Liver (tissue), 9 donors: ENCODE data around the gene TOR1AIP1. TPM values are rescaled to one million over a fixed set of nuclear protein-coding genes. Genes with fewer than 3 reads are reported as not detected.

Source experiments
- DNase-seq: peaks from one replicate; pipeline ENCODE4 v3.0.0-alpha.2; 2017; ENCODE audit warnings: low spot score
- H3K27ac ChIP-seq, 2 donors: one replicate each; pipeline ENCODE4 v1.7.0; 2013; ENCODE audit warnings: inconsistent platforms in 2 of 2, low read length in 2 of 2, control low read depth in 1 of 2, low read depth in 1 of 2, mild to moderate bottlenecking in 1 of 2
- H3K27me3 ChIP-seq, 4 donors: one replicate each; pipeline versions ENCODE4 v1.6.1 to v1.7.0; 2013; ENCODE audit warnings: low read length in 3 of 4, inconsistent platforms in 1 of 4, mild to moderate bottlenecking in 1 of 4, moderate library complexity in 1 of 4; ENCODE audit not compliant: control insufficient read depth in 4 of 4, insufficient read depth in 4 of 4
- H3K36me3 ChIP-seq, 4 donors: one replicate each; pipeline versions ENCODE4 v1.6.1 to v1.7.0; 2013; ENCODE audit warnings: low read length in 3 of 4, mild to moderate bottlenecking in 3 of 4, low read depth in 1 of 4, moderate library complexity in 1 of 4; ENCODE audit not compliant: control insufficient read depth in 4 of 4, insufficient read depth in 3 of 4
- H3K4me1 ChIP-seq, 4 donors: one replicate each; pipeline versions ENCODE4 v1.6.1 to v1.7.0; 2013; ENCODE audit warnings: low read length in 3 of 4, mild to moderate bottlenecking in 3 of 4, moderate library complexity in 1 of 4; ENCODE audit not compliant: control insufficient read depth in 4 of 4, insufficient read depth in 4 of 4
- H3K4me3 ChIP-seq, 3 donors: one replicate each; pipeline versions ENCODE4 v1.6.1 to v1.7.0; 2013; ENCODE audit warnings: low read length in 3 of 3, control low read depth in 1 of 3, low read depth in 1 of 3, mild to moderate bottlenecking in 1 of 3
- H3K9ac ChIP-seq, 2 donors: one replicate each; pipeline ENCODE4 v1.7.0; 2013; ENCODE audit warnings: low read length in 2 of 2, mild to moderate bottlenecking in 2 of 2, moderate library complexity in 2 of 2, control low read depth in 1 of 2, low read depth in 1 of 2
- H3K9me3 ChIP-seq, 4 donors: one replicate each; pipeline versions ENCODE4 v1.6.1 to v1.7.0; 2013; ENCODE audit warnings: low read length in 3 of 4; ENCODE audit not compliant: control insufficient read depth in 4 of 4
- ATF3 ChIP-seq: IDR thresholded peaks from 2 replicates; pipeline ENCODE4 v1.6.1; 2016; ENCODE audit warnings: antibody characterized with exemption
- CTCF ChIP-seq: fragments of 150-350 bp; IDR thresholded peaks from 2 replicates; pipeline ENCODE4 v1.5.1; 2017; ENCODE audit warnings: improper control_type of control experiment, low read depth, low read length; ENCODE audit not compliant: missing input control
- FOXA2 ChIP-seq: IDR thresholded peaks from 2 replicates; pipeline ENCODE4 v1.6.1; 2016; ENCODE audit warnings: antibody characterized with exemption
- JUND ChIP-seq, 2 donors: IDR thresholded peaks; 2 replicates each; pipeline ENCODE4 v1.6.1; 2016; ENCODE audit warnings: antibody characterized with exemption in 2 of 2
- RAD21 ChIP-seq, 2 donors: IDR thresholded peaks; 2 replicates each; pipeline ENCODE4 v1.6.1; 2016; ENCODE audit warnings: antibody characterized with exemption in 2 of 2, mild to moderate bottlenecking in 2 of 2
- REST ChIP-seq: IDR thresholded peaks from 2 replicates; pipeline ENCODE4 v1.6.1; 2016; ENCODE audit warnings: antibody characterized with exemption, mild to moderate bottlenecking
- YY1 ChIP-seq: IDR thresholded peaks from 2 replicates; pipeline ENCODE4 v1.6.1; 2016; ENCODE audit warnings: antibody characterized with exemption, mild to moderate bottlenecking
- WGBS: extraction: QIAGEN DNeasy Blood & Tissue Kit; methylation state at CpG from one replicate; pipeline ENCODE4 v1.1.7; 2013; 5-methylcytosine and 5-hydroxymethylcytosine counted together
- polyA plus RNA-seq, 2 donors: library from polyadenylated mRNA; stranded (reverse) in 1 of 2; unstranded in 1 of 2; fragments of 200-250 nt in 1 of 2; fragments of >200 nt in 1 of 2; fragmentation: Nextera tagmentation in 1 of 2; extraction: Ambion mirVana in 1 of 2; gene quantifications; one replicate each; pipeline versions ENCODE4 v1.2.1 to v1.2.3, GENCODE V29; 2013 to 2015
- total RNA-seq, 2 donors: library from RNA; depleted of rRNA; stranded (reverse); fragments of >200 nt; gene quantifications; one replicate each; pipeline ENCODE4 v1.2.3, GENCODE V29; 2014
- donor health status: healthy.
- donor health status: healthy.
- donor health status: healthy.
- donor health status: healthy.
- donor health status: healthy.

The TOR1AIP1 gene
- total and polyA plus RNA-seq, 4 donors, result 7.1 to 21.3 (median 16.7) TPM

- Histone ChIP-seq H3K27ac (no peak overlapping the region), H3K9me3 (no peaks in the 10 kb centered on the region), H3K36me3 (peaks cover 11 to 47% (median 39%) of the 10 kb centered on the region in 4 donors), H3K9ac (no peak overlapping the region), H3K27me3 (no peaks in the 10 kb centered on the region), H3K4me3 (no peak overlapping the region), H3K4me1 (no peaks in the 10 kb centered on the region)
- no peak for TF ChIP-seq ATF3
- TF ChIP-seq YY1, result no peak
- TF ChIP-seq CTCF, result no peak
- no peak for TF ChIP-seq FOXA2
- TF ChIP-seq JUND (IDR thresholded peaks at IDR 0.05), result no peak
- TF ChIP-seq RAD21 (IDR thresholded peaks at IDR 0.05), result no peak
- TF ChIP-seq REST, result no peak
- WGBS, result 87% methylated on average over 10 of the region's 10 CpGs
- DNase-seq, result no peak
Observed at GRCh38 chr1:179917601-179918429, 35.7 kb downstream of the TOR1AIP1 start.

- Histone ChIP-seq H3K9ac (no peak overlapping the region), H3K36me3 (peaks cover 8 to 21% (median 20%) of the 10 kb centered on the region in 4 donors), H3K9me3 (no peaks in the 10 kb centered on the region), H3K27me3 (no peaks in the 10 kb centered on the region), H3K4me1 (no peaks in the 10 kb centered on the region), H3K4me3 (no peak overlapping the region), H3K27ac (no peak overlapping the region)
- DNase-seq, result no peak
- WGBS, result 93% methylated on average over 1 of the region's 1 CpG
- TF ChIP-seq CTCF, result no peak
Observed at GRCh38 chr1:179921472-179921871, 39.4 kb downstream of the TOR1AIP1 start.
